DND-41 (cell line): ENCODE results near the gene DPF3.
A peak's percentile ranks its signal among the peaks of the same experiment; 100 is the strongest.

Experiments used
- ATAC-seq: fragments of 200-7000 bp; cut with Tn5 transposase; 3 replicates; pipeline ENCODE4 v1.9.1; 2021; ENCODE audit warnings: low read depth; ENCODE audit not compliant: insufficient read depth
- DNase-seq: peaks from one replicate; pipeline ENCODE4 v3.0.0-alpha.2; 2020
- H2AFZ ChIP-seq: 2 replicates; pipeline ENCODE4 v1.6.0; 2012; ENCODE audit warnings: low read depth, low read length
- H3K27ac ChIP-seq: 2 replicates; pipeline ENCODE4 v1.5.1; 2012; ENCODE audit warnings: low read length, inconsistent platforms
- H3K27me3 ChIP-seq: fragments of 200-600 bp; sonication (generic); 2 replicates; pipeline ENCODE4 v1.6.0; 2012; ENCODE audit warnings: low read length, mild to moderate bottlenecking, inconsistent platforms; ENCODE audit not compliant: insufficient read depth, poor library complexity
- H3K36me3 ChIP-seq: 2 replicates; pipeline ENCODE4 v1.5.1; 2012; ENCODE audit warnings: low read length, inconsistent platforms; ENCODE audit not compliant: insufficient read depth
- H3K4me1 ChIP-seq: 2 replicates; pipeline ENCODE4 v1.5.1; 2012; ENCODE audit warnings: mild to moderate bottlenecking, low read length; ENCODE audit not compliant: insufficient read depth
- H3K4me2 ChIP-seq: 2 replicates; pipeline ENCODE4 v1.6.0; 2012; ENCODE audit warnings: mild to moderate bottlenecking, moderate library complexity, low read length, inconsistent platforms; ENCODE audit not compliant: insufficient read depth
- H3K4me3 ChIP-seq, 2 experiments: fragments of 200-600 bp in 1 of 2; shearing (Covaris generic) in 1 of 2; 2 replicates each; pipeline ENCODE4 v1.5.1; 2012 to 2016; ENCODE audit warnings: inconsistent platforms in 2 of 2, low read length in 2 of 2, mild to moderate bottlenecking in 2 of 2, low read depth in 1 of 2, moderate library complexity in 1 of 2
- H3K79me2 ChIP-seq: 2 replicates; pipeline ENCODE4 v1.6.0; 2012; ENCODE audit warnings: low read length, inconsistent platforms; ENCODE audit not compliant: insufficient read depth
- H3K9ac ChIP-seq: 2 replicates; pipeline ENCODE4 v1.6.0; 2012; ENCODE audit warnings: low read depth, mild to moderate bottlenecking, inconsistent platforms, low read length, moderate library complexity
- H3K9me3 ChIP-seq: 2 replicates; pipeline ENCODE4 v1.5.1; 2012; ENCODE audit warnings: low read length, moderate library complexity, mild to moderate bottlenecking, inconsistent platforms; ENCODE audit not compliant: insufficient read depth, severe bottlenecking
- H4K20me1 ChIP-seq: 2 replicates; pipeline ENCODE4 v1.6.0; 2012; ENCODE audit warnings: low read length; ENCODE audit not compliant: insufficient read depth
- CTCF ChIP-seq: IDR thresholded peaks from 2 replicates; pipeline ENCODE4 v1.5.1; 2012; ENCODE audit warnings: borderline replicate concordance, low read length, moderate library complexity, mild to moderate bottlenecking; ENCODE audit not compliant: poor library complexity, severe bottlenecking; ENCODE audit errors: extremely low read depth
- EZH2 ChIP-seq: IDR thresholded peaks from 3 replicates; pipeline ENCODE4 v1.6.1; 2012; ENCODE audit warnings: borderline replicate concordance, low read depth, mild to moderate bottlenecking, moderate library complexity, low read length, inconsistent platforms; ENCODE audit not compliant: severe bottlenecking

The DPF3 gene

GRCh38 chr14:72894623-72895378, 900 bp upstream of the DPF3 start:
- peaks cover 40% of the 10 kb centered on the region for H3K27me3 ChIP-seq

GRCh38 chr14:72894323-72894622, 372 bp upstream of the DPF3 start:
- Histone ChIP-seq H3K79me2 (no peaks in the 10 kb centered on the region), H3K27me3 (peaks cover 40% of the 10 kb centered on the region), H3K27ac (no peak overlapping the region), H3K36me3 (no peaks in the 10 kb centered on the region), H3K4me1 (peaks cover 24% of the 10 kb centered on the region), H3K9ac (peak overlapping the region; percentile 68; the same call in 1 of the 2 replicates), H3K9me3 (no peaks in the 10 kb centered on the region), H4K20me1 (no peaks in the 10 kb centered on the region; the same call in 1 of the 2 replicates), H3K4me2 (peak overlapping the region; percentile 96), H2AFZ (peak overlapping the region; percentile 84), H3K4me3 (peak overlapping the region; percentile 92 to 98)
- ATAC-seq, result no peak
- TF ChIP-seq CTCF (no peak), EZH2 (no peak)
- no peak for DNase-seq

More at GRCh38 chr14:72894623-72895378, 900 bp upstream of the DPF3 start:
- Histone ChIP-seq H3K27ac (no peak overlapping the region), H3K36me3 (no peaks in the 10 kb centered on the region), H2AFZ (peak overlapping the region; percentile 84), H3K4me2 (peak overlapping the region; percentile 96), H4K20me1 (no peaks in the 10 kb centered on the region; the same call in 1 of the 2 replicates), H3K9ac (peak overlapping the region; percentile 68; the same call in 1 of the 2 replicates), H3K4me1 (peaks cover 24% of the 10 kb centered on the region), H3K79me2 (no peaks in the 10 kb centered on the region), H3K4me3 (peak overlapping the region; percentile 92 to 98; a peak in 3 of 4 replicates), H3K9me3 (no peaks in the 10 kb centered on the region)
- ATAC-seq (no peak), DNase-seq (no peak)
- TF ChIP-seq CTCF (no peak), EZH2 (no peak)

- Histone ChIP-seq H3K4me3 (peak overlapping the region; percentile 92 to 98; a peak in 3 of 4 replicates), H4K20me1 (no peaks in the 10 kb centered on the region; the same call in 1 of the 2 replicates), H3K4me2 (peak overlapping the region; percentile 96), H3K79me2 (no peaks in the 10 kb centered on the region), H3K4me1 (peaks cover 24% of the 10 kb centered on the region), H2AFZ (peak overlapping the region; percentile 98), H3K27me3 (peaks cover 40% of the 10 kb centered on the region), H3K36me3 (no peaks in the 10 kb centered on the region), H3K9me3 (no peaks in the 10 kb centered on the region), H3K9ac (peak overlapping the region; percentile 68), H3K27ac (no peak overlapping the region)
- ATAC-seq, result peak; percentile 31
- TF ChIP-seq EZH2 (peak; percentile 52), CTCF (no peak)
- peak; percentile 49 for DNase-seq
Observed at GRCh38 chr14:72892879-72893635, 844 bp downstream of the DPF3 start.
